A549 (cell line): ENCODE data around the gene TMEM54. TPM values are rescaled to one million over a fixed set of nuclear protein-coding genes. Genes with fewer than 3 reads are reported as not detected.
A peak's percentile ranks its signal among the peaks of the same experiment; 100 is the strongest.

Source experiments
- ATAC-seq, 2 experiments: fragments of 200-7000 bp in 1 of 2; fragments of >200 bp in 1 of 2; cut with Nextera tagmentation in 1 of 2; cut with Tn5 transposase in 1 of 2; 3 replicates each; pipeline versions ENCODE4 v1.8.0 to v1.9.1; 2018 to 2020; ENCODE audit warnings: mild to moderate bottlenecking in 1 of 2, moderate library complexity in 1 of 2
- CTCF ChIA-PET: fragments of 300-600 bp; sonication (Branson Sonifier 250); formaldehyde crosslinking; extraction: SDS; loops from one replicate; lab custom pipeline; 2021; ENCODE audit warnings: antibody characterized with exemption, inconsistent platforms; lab: Yijun Ruan, JAX
- POLR2A ChIA-PET: fragments of 350-600 bp; formaldehyde crosslinking; extraction: SDS; loops from one replicate; lab custom pipeline; 2021; ENCODE audit warnings: antibody characterized with exemption, inconsistent platforms; lab: Yijun Ruan, JAX
- DNase-seq, 2 experiments: peaks; one replicate each; pipeline versions ENCODE4 v3.0.0 to v3.0.0-alpha.2; 2011 to 2016; ENCODE audit warnings: low read depth in 1 of 2, low spot score in 1 of 2
- FAIRE-seq: peaks from 2 replicates; lab custom pipeline; 2011; peaks lifted over from hg19 to GRCh38; lab: Jason Lieb, UNC
- H3K27ac ChIP-seq, 2 experiments: fragments of >200 bp; sonication (Bioruptor Twin); formaldehyde crosslinking; 3 replicates each; pipeline ENCODE4 v1.5.1; 2016 to 2017
- H3K4me1 ChIP-seq: fragments of >200 bp; sonication (Bioruptor Twin); formaldehyde crosslinking; 3 replicates; pipeline ENCODE4 v1.6.1; 2016
- H3K4me2 ChIP-seq: fragments of >200 bp; sonication (Bioruptor Twin); formaldehyde crosslinking; 3 replicates; pipeline ENCODE4 v1.6.1; 2016
- H3K4me3 ChIP-seq: fragments of >200 bp; sonication (Bioruptor Twin); formaldehyde crosslinking; 3 replicates; pipeline ENCODE4 v1.5.1; 2016
- H3K9me3 ChIP-seq: fragments of >200 bp; sonication (Bioruptor Twin); formaldehyde crosslinking; 3 replicates; pipeline ENCODE4 v1.6.1; 2016
- CBX8 ChIP-seq: fragments of 200-600 bp; sonication (generic); IDR thresholded peaks from 2 replicates; pipeline ENCODE4 v1.6.1; 2016
- EHMT2 ChIP-seq: fragments of 200-600 bp; sonication (generic); IDR thresholded peaks from 2 replicates; pipeline ENCODE4 v1.6.1; 2016; ENCODE audit warnings: antibody characterized with exemption, low read depth, mild to moderate bottlenecking, moderate library complexity
- EP300 ChIP-seq, 2 experiments: fragments of >200 bp; sonication (Bioruptor Twin); formaldehyde crosslinking; IDR thresholded peaks; 2 replicates in 1 of 2; 3 replicates in 1 of 2; pipeline ENCODE4 v1.6.1; 2016 to 2017
- FOSL2 ChIP-seq, 2 experiments: fragments of 450-650 bp in 1 of 2; fragments of >200 bp in 1 of 2; sonication (Bioruptor Twin) in 1 of 2; formaldehyde crosslinking; IDR thresholded peaks; 2 replicates each; pipeline versions ENCODE4 v1.5.0 to v1.6.1; 2016 to 2020; ENCODE audit warnings: mild to moderate bottlenecking in 1 of 2, moderate library complexity in 1 of 2
- GATA3 ChIP-seq: IDR thresholded peaks from 2 replicates; pipeline ENCODE4 v1.6.1; 2012; ENCODE audit warnings: borderline replicate concordance
- HDAC2 ChIP-seq: fragments of 200-600 bp; sonication (generic); IDR thresholded peaks from 2 replicates; pipeline ENCODE4 v1.6.1; 2016
- HOXA7 ChIP-seq: fragments of 250-450 bp; sonication (Bioruptor Pico); IDR thresholded peaks from 2 replicates; pipeline ENCODE4 v1.5.0; 2020; ENCODE audit warnings: mild to moderate bottlenecking, moderate library complexity
- MAFK ChIP-seq: fragments of 450-650 bp; IDR thresholded peaks from 2 replicates; pipeline ENCODE4 v1.6.1; 2014; ENCODE audit not compliant: partially characterized antibody
- RNF2 ChIP-seq: fragments of 200-600 bp; sonication (generic); IDR thresholded peaks from 2 replicates; pipeline ENCODE4 v1.6.1; 2016; ENCODE audit warnings: low read depth, mild to moderate bottlenecking, antibody characterized with exemption, moderate library complexity, borderline replicate concordance
- SREBF2 ChIP-seq: fragments of 450-650 bp; IDR thresholded peaks from 2 replicates; pipeline ENCODE4 v1.6.1; 2014; ENCODE audit warnings: mild to moderate bottlenecking, moderate library complexity
- TP53 ChIP-seq: fragments of 250-450 bp; sonication (Bioruptor Pico); IDR thresholded peaks from 2 replicates; pipeline ENCODE4 v1.5.0; 2021; ENCODE audit warnings: mild to moderate bottlenecking, moderate library complexity
- ZC3H11A ChIP-seq: fragments of 450-650 bp; IDR thresholded peaks from 2 replicates; pipeline ENCODE4 v1.6.1; 2014; ENCODE audit warnings: antibody characterized with exemption, mild to moderate bottlenecking
- ZSCAN20 ChIP-seq: fragments of 250-450 bp; sonication (Bioruptor Pico); IDR thresholded peaks from 2 replicates; pipeline ENCODE4 v1.8.0; 2022; ENCODE audit warnings: mild to moderate bottlenecking, moderate library complexity
- WGBS: methylation state at CpG from one replicate; pipeline ENCODE4 v1.1.6; 2017; ENCODE audit errors: missing lambda C conversion rate; 5-methylcytosine and 5-hydroxymethylcytosine counted together
- polyA plus RNA-seq, 4 experiments: library from polyadenylated mRNA; depleted of rRNA in 3 of 4; stranded (reverse); fragments of >200 nt; fragmentation: RNase III in 1 of 4; extraction: RNeasy Plus Mini Kit Qiagen cat#74134 plus additional on column Dnase treatment in 1 of 4; gene quantifications; 2 replicates in 3 of 4; 3 replicates in 1 of 4; pipeline ENCODE4 v1.2.3, GENCODE V29; 2011 to 2017
- TF ChIP-seq, protein P1 (sequence below): IDR thresholded peaks from 2 replicates; pipeline ENCODE4 v1.6.1; 2012; ENCODE audit warnings: low read depth, borderline replicate concordance
- TF ChIP-seq, protein P2 (sequence below): fragments of 250-450 bp; sonication (Bioruptor Pico); IDR thresholded peaks from 2 replicates; pipeline ENCODE4 v1.5.0; 2021; ENCODE audit warnings: mild to moderate bottlenecking, moderate library complexity, borderline replicate concordance
- TF ChIP-seq, protein P3 (sequence below): fragments of >200 bp; sonication (Bioruptor Twin); formaldehyde crosslinking; IDR thresholded peaks from 3 replicates; pipeline ENCODE4 v1.5.1; 2016
- TF ChIP-seq, protein P4 (sequence below): fragments of >200 bp; sonication (Bioruptor Twin); formaldehyde crosslinking; IDR thresholded peaks from 3 replicates; pipeline ENCODE4 v1.6.1; 2016
- TF ChIP-seq, protein P5 (sequence below): fragments of 150-350 bp; IDR thresholded peaks from 2 replicates; pipeline ENCODE4 v1.6.1; 2014; ENCODE audit warnings: low read depth, mild to moderate bottlenecking, low read length

The TMEM54 gene
- polyA plus RNA-seq, 2 of the 4 experiments (the other 2 are of a cell fraction): 22.1 to 29.7 TPM

DNA sequence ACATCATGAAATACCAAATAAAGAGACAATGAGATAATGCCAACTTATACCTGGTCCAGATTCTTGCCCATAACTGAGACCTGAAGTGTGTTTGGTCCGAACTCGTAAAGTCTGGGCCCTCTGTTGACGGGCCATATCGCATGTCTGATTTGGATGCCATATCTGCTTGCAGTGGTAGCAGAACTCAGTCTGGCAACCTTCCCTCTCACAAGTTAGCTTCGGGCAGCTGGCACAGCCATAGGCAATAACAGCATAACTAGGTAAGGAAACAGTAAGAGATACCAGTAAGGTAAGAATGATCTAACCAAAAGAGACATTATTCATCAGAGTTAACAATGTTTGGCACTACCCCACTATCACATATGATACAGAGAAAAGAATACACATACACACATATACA, 48.3 kb upstream of the TMEM54 start:
- peak in 1 of 2 experiments; percentile 47; a peak in 3 of 6 replicates for ATAC-seq
- FAIRE-seq: no peak
- POLR2A ChIA-PET: interaction anchor here (1.4 kb wide), 1 partner anchor 15 kb away, joined by 7 read pairs; the partner anchor contains the start of gene RNF19B
- Histone ChIP-seq H3K4me3 (no peak overlapping the region), H3K9me3 (no peaks in the 10 kb centered on the region), H3K4me2 (peak overlapping the region; percentile 89), H3K27ac (peak overlapping the region; percentile 61 to 69; a peak in 5 of 6 replicates), H3K4me1 (peaks cover 45% of the 10 kb centered on the region)
- 34% methylated on average over 5 of the region's 5 CpGs for WGBS
- CTCF ChIA-PET: interaction anchor here (0.6 to 4.2 kb wide), 7 partner anchors 16 to 137 kb away, joined by 3 to 21 read pairs (median 4); no protein-coding TSS in a partner anchor
- TF ChIP-seq, protein P1, sequence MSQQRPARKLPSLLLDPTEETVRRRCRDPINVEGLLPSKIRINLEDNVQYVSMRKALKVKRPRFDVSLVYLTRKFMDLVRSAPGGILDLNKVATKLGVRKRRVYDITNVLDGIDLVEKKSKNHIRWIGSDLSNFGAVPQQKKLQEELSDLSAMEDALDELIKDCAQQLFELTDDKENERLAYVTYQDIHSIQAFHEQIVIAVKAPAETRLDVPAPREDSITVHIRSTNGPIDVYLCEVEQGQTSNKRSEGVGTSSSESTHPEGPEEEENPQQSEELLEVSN: no peak
- TF ChIP-seq ZC3H11A (no peak), FOSL2 (IDR thresholded peaks at IDR 0.05) (no peak), FOSL2 (CRISPR knock-in tag; IDR thresholded peaks at IDR 0.05) (no peak), EP300 (IDR thresholded peaks at IDR 0.05) (no peak), HOXA7 (no peak), TP53 (CRISPR knock-in tag) (no peak), SREBF2 (no peak), HDAC2 (no peak)
- TF ChIP-seq, protein P2, sequence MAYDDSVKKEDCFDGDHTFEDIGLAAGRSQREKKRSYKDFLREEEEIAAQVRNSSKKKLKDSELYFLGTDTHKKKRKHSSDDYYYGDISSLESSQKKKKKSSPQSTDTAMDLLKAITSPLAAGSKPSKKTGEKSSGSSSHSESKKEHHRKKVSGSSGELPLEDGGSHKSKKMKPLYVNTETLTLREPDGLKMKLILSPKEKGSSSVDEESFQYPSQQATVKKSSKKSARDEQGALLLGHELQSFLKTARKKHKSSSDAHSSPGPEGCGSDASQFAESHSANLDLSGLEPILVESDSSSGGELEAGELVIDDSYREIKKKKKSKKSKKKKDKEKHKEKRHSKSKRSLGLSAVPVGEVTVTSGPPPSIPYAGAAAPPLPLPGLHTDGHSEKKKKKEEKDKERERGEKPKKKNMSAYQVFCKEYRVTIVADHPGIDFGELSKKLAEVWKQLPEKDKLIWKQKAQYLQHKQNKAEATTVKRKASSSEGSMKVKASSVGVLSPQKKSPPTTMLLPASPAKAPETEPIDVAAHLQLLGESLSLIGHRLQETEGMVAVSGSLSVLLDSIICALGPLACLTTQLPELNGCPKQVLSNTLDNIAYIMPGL: no peak
- TF ChIP-seq, protein P3, sequence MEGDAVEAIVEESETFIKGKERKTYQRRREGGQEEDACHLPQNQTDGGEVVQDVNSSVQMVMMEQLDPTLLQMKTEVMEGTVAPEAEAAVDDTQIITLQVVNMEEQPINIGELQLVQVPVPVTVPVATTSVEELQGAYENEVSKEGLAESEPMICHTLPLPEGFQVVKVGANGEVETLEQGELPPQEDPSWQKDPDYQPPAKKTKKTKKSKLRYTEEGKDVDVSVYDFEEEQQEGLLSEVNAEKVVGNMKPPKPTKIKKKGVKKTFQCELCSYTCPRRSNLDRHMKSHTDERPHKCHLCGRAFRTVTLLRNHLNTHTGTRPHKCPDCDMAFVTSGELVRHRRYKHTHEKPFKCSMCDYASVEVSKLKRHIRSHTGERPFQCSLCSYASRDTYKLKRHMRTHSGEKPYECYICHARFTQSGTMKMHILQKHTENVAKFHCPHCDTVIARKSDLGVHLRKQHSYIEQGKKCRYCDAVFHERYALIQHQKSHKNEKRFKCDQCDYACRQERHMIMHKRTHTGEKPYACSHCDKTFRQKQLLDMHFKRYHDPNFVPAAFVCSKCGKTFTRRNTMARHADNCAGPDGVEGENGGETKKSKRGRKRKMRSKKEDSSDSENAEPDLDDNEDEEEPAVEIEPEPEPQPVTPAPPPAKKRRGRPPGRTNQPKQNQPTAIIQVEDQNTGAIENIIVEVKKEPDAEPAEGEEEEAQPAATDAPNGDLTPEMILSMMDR: no peak
- DNase-seq: no peak

DNA sequence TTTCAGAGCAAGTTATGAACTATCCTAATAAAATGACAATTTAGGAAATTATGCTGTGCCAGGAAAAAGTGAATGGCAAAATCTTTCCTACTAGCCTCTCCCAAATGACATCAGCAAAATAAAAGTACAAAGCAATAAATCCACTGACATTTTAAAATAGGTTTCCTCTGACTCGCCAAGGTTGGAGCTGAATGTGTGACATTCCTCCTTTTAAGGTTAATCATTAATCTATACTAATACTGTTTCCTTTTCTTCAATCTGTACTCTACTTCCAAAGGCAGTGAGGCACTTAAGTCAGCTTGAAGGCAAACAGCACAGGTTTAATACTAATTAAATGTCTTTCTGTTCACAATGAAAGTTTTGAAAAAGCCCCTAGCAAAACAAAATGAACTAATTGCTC, 47.7 kb upstream of the TMEM54 start:
- no peak for TF ChIP-seq GATA3
- TF ChIP-seq ZSCAN20 (CRISPR knock-in tag): no peak
- TF ChIP-seq MAFK: peak; percentile 57
- TF ChIP-seq SREBF2: no peak
- no peak for TF ChIP-seq HOXA7
- no peak for TF ChIP-seq CBX8
- FAIRE-seq (no peak), ATAC-seq (peak; percentile 47 to 74; a peak in 4 of 6 replicates), DNase-seq (peak; percentile 29 to 46)
- peak overlapping the region; percentile 61 to 69 for H3K27ac ChIP-seq
- peak overlapping the region; percentile 89 for H3K4me2 ChIP-seq
- ChIA-PET POLR2A (interaction anchor here (1.4 kb wide), 1 partner anchor 15 kb away, joined by 7 read pairs; the partner anchor contains the start of gene RNF19B), CTCF (interaction anchor here (1.1 to 4.2 kb wide), 5 partner anchors 15 to 178 kb away, joined by 3 to 21 read pairs (median 4); no protein-coding TSS in a partner anchor)
- H3K4me3 ChIP-seq: no peak overlapping the region
- no peaks in the 10 kb centered on the region for H3K9me3 ChIP-seq
- WGBS: 2% methylated on average over 1 of the region's 1 CpG
- H3K4me1 ChIP-seq: peaks cover 40% of the 10 kb centered on the region

DNA sequence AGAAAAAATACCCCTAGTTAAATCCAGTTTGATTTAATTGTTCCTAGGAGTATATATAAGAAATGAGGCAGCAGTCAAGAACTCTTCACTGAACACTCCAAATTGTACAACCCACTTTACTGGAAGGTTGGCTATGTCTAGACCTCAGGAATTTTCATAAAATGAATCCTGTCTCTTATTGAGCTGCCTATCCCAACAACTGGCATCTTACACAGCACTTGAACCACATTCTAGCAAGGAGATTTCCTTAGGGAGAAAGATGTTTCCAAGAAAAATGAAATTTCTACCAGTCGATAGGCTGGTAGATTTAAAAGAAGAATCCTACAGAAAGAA, 47.2 kb upstream of the TMEM54 start:
- Histone ChIP-seq H3K4me1 (peaks cover 35% of the 10 kb centered on the region), H3K9me3 (no peaks in the 10 kb centered on the region), H3K4me2 (peak overlapping the region; percentile 89), H3K27ac (peak overlapping the region; percentile 61 to 69), H3K4me3 (no peak overlapping the region)
- ChIA-PET POLR2A (interaction anchor here (1.2 to 1.4 kb wide), 2 partner anchors 16 to 33 kb away, joined by 3 to 7 read pairs; partner anchors contain the start of gene RNF19B), CTCF (interaction anchor here (1.1 to 4.2 kb wide), 4 partner anchors 15 to 179 kb away, joined by 3 to 21 read pairs (median 4); no protein-coding TSS in a partner anchor)
- no peak for DNase-seq
- FAIRE-seq: no peak
- TF ChIP-seq, protein P4, sequence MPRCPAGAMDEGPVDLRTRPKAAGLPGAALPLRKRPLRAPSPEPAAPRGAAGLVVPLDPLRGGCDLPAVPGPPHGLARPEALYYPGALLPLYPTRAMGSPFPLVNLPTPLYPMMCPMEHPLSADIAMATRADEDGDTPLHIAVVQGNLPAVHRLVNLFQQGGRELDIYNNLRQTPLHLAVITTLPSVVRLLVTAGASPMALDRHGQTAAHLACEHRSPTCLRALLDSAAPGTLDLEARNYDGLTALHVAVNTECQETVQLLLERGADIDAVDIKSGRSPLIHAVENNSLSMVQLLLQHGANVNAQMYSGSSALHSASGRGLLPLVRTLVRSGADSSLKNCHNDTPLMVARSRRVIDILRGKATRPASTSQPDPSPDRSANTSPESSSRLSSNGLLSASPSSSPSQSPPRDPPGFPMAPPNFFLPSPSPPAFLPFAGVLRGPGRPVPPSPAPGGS: no peak
- TF ChIP-seq HOXA7: no peak
- TF ChIP-seq EHMT2: no peak
- no peak for TF ChIP-seq FOSL2 (IDR thresholded peaks at IDR 0.05)
- TF ChIP-seq FOSL2 (CRISPR knock-in tag; IDR thresholded peaks at IDR 0.05): no peak
- TF ChIP-seq RNF2: no peak
- TF ChIP-seq, protein P5, sequence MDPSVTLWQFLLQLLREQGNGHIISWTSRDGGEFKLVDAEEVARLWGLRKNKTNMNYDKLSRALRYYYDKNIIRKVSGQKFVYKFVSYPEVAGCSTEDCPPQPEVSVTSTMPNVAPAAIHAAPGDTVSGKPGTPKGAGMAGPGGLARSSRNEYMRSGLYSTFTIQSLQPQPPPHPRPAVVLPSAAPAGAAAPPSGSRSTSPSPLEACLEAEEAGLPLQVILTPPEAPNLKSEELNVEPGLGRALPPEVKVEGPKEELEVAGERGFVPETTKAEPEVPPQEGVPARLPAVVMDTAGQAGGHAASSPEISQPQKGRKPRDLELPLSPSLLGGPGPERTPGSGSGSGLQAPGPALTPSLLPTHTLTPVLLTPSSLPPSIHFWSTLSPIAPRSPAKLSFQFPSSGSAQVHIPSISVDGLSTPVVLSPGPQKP: no peak
- no peak for ATAC-seq
- 64% methylated on average over 1 of the region's 1 CpG for WGBS
